HG03103 (cell line): Measurements from ENCODE around the gene GUF1.
A peak's percentile ranks its signal among the peaks of the same experiment; 100 is the strongest.

ENCODE experiments used
- ATAC-seq: cut with Tn5 transposase; IDR thresholded peaks from one replicate; pipeline ENCODE4 v1.9.1; 2021; ENCODE audit warnings: low read depth; ENCODE audit not compliant: unreplicated experiment

GUF1 gene

GRCh38 chr4:44678094-44679041, at the start of gene GUF1:
GUF1 (plus strand) TSS chr4:44678420; CDS start chr4:44678623, 203 bp downstream.
- peak; percentile 94 for ATAC-seq

GRCh38 chr4:44629280-44629866, 48.8 kb upstream of the GUF1 start:
- ATAC-seq, result peak; percentile 97

GRCh38 chr4:44632089-44632488, 46.1 kb upstream of the GUF1 start:
- no peak for ATAC-seq

- ATAC-seq, result no peak
Observed at GRCh38 chr4:44632733-44633132, 45.5 kb upstream of the GUF1 start.

- ATAC-seq, result no peak
Observed at GRCh38 chr4:44638091-44638490, 40.1 kb upstream of the GUF1 start.

- ATAC-seq, result no peak
Observed at GRCh38 chr4:44646151-44646550, 32.1 kb upstream of the GUF1 start.

GRCh38 chr4:44651425-44651824, 26.8 kb upstream of the GUF1 start, which contains the start of gene YIPF7:
YIPF7 (minus strand) TSS chr4:44651625; CDS start chr4:44650100, 1,525 bp downstream.
- no peak for ATAC-seq

GRCh38 chr4:44652002-44652401, 26.2 kb upstream of the GUF1 start:
- no peak for ATAC-seq

- ATAC-seq, result no peak
Observed at GRCh38 chr4:44660396-44660795, 17.8 kb upstream of the GUF1 start.

- ATAC-seq, result no peak
Observed at GRCh38 chr4:44661940-44662622, 16.1 kb upstream of the GUF1 start.

- ATAC-seq, result peak; percentile 63
Observed at GRCh38 chr4:44662623-44663005, 15.6 kb upstream of the GUF1 start.

GRCh38 chr4:44663539-44664263, 14.5 kb upstream of the GUF1 start:
- no peak for ATAC-seq

GRCh38 chr4:44668526-44668925, 9.7 kb upstream of the GUF1 start:
- no peak for ATAC-seq

GRCh38 chr4:44670506-44671199, 7.6 kb upstream of the GUF1 start:
- ATAC-seq, result no peak

- no peak for ATAC-seq
Observed at GRCh38 chr4:44671636-44672035, 6.6 kb upstream of the GUF1 start.

GRCh38 chr4:44674471-44674870, 3.7 kb upstream of the GUF1 start:
- ATAC-seq, result no peak

GRCh38 chr4:44675366-44675765, 2.9 kb upstream of the GUF1 start:
- ATAC-seq, result no peak

- ATAC-seq, result no peak
Observed at GRCh38 chr4:44679060-44679459, 840 bp downstream of the GUF1 start.

- ATAC-seq, result no peak
Observed at GRCh38 chr4:44684648-44685047, 6.4 kb downstream of the GUF1 start.

- no peak for ATAC-seq
Observed at GRCh38 chr4:44700427-44700826, 22.2 kb downstream of the GUF1 start.
